ENCODE measurements around the gene SENP5.

Gene SENP5

DNA sequence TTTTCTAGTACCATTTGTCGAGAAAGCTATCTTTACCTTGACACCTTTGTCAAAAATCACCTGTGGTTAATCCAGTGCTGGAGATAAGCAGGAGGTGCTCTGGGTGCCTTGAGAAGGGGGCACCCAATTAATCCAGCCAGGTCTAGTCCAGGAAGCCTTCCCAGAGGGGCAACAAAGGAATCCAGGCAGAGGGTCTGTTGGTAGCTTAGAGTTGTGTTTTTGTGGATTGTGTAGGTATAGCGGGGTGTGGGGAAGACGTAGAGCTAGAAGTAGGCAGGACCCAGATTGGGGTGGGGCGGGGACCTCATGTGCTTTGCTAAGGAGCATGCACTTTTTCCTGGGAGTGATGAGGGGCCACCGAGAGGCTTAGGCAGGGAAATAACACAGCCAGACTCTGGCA is 106.9 kb downstream of the SENP5 start:
- in situ Hi-C loops (cut with HindIII; ENCODE audit: low sequenced_read_pairs), result no loop called here
- no peak overlapping the region for H3K4me3 ChIP-seq (ENCODE audit: low read depth, low read length)
- DNase-seq (ENCODE audit: low read depth), result no peak
- TF ChIP-seq, protein P1, sequence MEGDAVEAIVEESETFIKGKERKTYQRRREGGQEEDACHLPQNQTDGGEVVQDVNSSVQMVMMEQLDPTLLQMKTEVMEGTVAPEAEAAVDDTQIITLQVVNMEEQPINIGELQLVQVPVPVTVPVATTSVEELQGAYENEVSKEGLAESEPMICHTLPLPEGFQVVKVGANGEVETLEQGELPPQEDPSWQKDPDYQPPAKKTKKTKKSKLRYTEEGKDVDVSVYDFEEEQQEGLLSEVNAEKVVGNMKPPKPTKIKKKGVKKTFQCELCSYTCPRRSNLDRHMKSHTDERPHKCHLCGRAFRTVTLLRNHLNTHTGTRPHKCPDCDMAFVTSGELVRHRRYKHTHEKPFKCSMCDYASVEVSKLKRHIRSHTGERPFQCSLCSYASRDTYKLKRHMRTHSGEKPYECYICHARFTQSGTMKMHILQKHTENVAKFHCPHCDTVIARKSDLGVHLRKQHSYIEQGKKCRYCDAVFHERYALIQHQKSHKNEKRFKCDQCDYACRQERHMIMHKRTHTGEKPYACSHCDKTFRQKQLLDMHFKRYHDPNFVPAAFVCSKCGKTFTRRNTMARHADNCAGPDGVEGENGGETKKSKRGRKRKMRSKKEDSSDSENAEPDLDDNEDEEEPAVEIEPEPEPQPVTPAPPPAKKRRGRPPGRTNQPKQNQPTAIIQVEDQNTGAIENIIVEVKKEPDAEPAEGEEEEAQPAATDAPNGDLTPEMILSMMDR (IDR thresholded peaks at IDR 0.05; ENCODE audit: low read depth, low read length, missing control alignments), result no peak

DNA sequence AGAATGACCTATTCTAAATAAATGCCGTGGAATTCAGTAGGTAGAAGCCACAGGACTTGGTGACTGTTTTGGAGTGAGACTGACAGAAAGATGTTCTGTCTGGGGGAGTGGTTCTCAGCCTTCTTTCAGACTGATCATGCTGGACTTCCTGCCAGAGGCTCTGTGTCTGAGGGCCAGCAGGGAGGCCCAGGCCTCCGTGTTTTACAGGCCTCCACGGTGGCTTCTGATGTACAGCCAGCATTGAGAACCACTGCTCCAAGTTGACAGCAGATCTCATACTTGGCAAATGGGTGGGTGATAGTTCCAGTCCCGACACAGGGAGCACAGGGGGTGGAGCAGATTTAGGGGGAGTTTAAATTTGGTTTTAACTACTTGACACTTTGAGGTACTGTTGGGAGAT is 107.6 kb downstream of the SENP5 start:
- DNase-seq (ENCODE audit: low read depth), result no peak
- TF ChIP-seq, protein P1 (IDR thresholded peaks at IDR 0.05; ENCODE audit: low read depth, low read length, missing control alignments), result no peak
- H3K4me3 ChIP-seq (ENCODE audit: low read depth, low read length), result no peak overlapping the region
- in situ Hi-C loops (cut with HindIII; ENCODE audit: low sequenced_read_pairs), result no loop called here

DNA sequence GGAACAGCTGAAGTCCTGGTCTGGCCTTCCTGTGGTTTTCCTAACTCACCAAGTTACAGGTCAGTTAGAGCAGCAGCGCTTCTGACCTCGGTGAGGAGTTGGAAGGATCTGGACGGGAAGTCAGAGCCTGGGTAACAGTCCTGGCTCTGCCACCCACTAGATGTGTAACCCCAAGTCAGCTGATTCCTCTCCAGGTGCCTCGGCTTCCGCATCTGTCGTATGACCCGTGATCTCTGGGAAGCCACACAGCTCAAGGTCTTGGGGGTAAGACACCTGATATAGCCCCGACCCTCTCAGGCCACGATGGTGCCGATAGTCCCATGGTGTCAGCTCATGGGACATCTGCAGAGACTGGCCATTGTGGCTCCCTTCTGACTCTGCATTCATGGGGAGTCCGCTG is 109.2 kb downstream of the SENP5 start:
- in situ Hi-C loops (cut with HindIII; ENCODE audit: low sequenced_read_pairs), result no loop called here
- no peak overlapping the region for H3K4me3 ChIP-seq (ENCODE audit: low read depth, low read length)
- no peak for DNase-seq (ENCODE audit: low read depth)
- TF ChIP-seq, protein P1 (IDR thresholded peaks at IDR 0.05; ENCODE audit: low read depth, low read length, missing control alignments), result no peak

DNA sequence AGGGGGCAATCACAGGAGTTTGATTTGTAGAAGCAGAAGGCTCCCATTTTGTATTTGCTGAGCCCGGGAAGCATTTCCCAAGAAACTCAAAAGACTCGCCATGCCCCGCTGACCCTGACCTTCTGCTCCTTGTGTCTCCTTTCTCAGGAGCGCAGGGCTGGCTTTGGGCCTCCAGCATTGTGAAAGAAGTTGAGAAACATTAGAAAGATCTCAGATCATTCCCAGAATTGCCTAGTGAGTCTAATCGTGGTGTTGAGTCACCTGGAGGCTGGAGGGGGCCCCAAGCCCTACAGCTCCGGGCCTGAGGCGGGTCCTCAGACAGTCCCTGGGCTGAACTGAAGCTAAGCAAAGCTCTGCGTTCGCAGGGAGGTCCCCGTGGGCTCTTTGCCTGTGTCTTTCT is 111.8 kb downstream of the SENP5 start:
- in situ Hi-C loops (cut with HindIII; ENCODE audit: low sequenced_read_pairs), result no loop called here
- DNase-seq (ENCODE audit: low read depth), result no peak
- TF ChIP-seq, protein P1 (IDR thresholded peaks at IDR 0.05; ENCODE audit: low read depth, low read length, missing control alignments), result no peak
- no peak overlapping the region for H3K4me3 ChIP-seq (ENCODE audit: low read depth, low read length)

DNA sequence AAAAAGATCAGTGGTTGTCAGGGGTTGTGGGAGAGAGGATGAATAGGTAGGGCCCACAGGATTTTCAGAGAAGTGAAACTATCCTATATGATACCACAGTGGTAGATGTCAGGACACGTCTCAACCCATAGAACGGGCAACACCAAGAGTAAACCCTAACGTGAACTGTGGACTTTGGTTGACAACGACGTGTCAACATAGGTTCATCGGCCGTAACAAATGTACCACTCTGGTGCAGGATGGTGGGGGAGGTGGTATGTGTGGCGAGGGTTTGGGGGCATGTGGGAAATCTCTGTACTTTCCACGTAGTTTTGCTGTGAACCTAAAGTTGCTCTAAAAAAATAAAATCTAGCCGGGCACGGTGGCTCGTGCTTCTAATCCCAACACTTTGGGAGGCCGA is 113.9 kb downstream of the SENP5 start:
- in situ Hi-C loops (cut with HindIII; ENCODE audit: low sequenced_read_pairs), result no loop called here
- no peak for DNase-seq (ENCODE audit: low read depth)
- H3K4me3 ChIP-seq (ENCODE audit: low read depth, low read length), result no peak overlapping the region
- TF ChIP-seq, protein P1 (IDR thresholded peaks at IDR 0.05; ENCODE audit: low read depth, low read length, missing control alignments), result no peak

DNA sequence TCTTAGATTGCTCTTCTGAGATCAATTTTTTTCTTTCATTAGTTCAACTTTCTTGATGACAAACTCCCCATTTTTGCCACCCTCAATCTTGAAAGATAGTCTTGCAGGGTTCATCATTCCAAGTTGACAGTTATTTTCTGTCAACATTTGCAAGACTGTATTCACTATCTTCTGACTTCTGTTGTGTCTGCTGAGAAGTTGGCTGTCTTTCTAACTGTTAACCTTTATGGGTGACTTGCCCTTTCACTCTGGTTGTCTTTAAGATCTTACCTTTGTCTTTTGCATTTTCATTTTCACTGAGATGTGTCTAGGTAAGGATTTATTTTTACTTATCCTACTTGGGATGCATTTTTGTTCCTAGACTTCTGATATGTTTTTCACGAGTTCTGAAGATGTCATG is 115.5 kb downstream of the SENP5 start:
- DNase-seq (ENCODE audit: low read depth), result no peak
- in situ Hi-C loops (cut with HindIII; ENCODE audit: low sequenced_read_pairs), result no loop called here
- H3K4me3 ChIP-seq (ENCODE audit: low read depth, low read length), result no peak overlapping the region
- TF ChIP-seq, protein P1 (IDR thresholded peaks at IDR 0.05; ENCODE audit: low read depth, low read length, missing control alignments), result no peak
